ENCODE measurements around the gene DDX60.

The DDX60 gene

GRCh38 chr4:168203233-168203911 is 115.2 kb downstream of the DDX60 start:
- no peak for DNase-seq

DNA sequence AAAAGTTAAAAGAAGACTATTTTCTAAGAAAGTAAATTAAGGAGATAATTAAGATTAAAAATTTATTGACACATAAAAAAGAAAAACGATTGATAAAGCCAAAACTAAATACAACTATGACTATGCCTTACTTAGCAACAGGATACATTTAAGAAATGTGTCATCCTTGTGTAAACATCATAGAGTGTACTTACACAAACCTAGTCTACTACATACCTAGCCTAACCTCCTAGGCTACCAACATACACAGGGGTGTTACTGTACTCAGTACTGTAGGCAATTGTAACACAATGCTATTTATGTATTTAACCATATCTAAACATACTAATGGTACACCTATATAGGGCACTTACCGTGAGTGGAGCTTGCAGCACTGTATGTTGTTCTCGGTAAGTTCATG is 117.9 kb downstream of the DDX60 start:
- no peak for DNase-seq

- no peak for DNase-seq
These were observed 119.1 kb downstream of the DDX60 start for GRCh38 chr4:168199260-168199957.

- no peak for DNase-seq
These were observed 120.6 kb downstream of the DDX60 start for GRCh38 chr4:168197926-168198325.

- no peak for DNase-seq
These were observed 129.8 kb downstream of the DDX60 start for GRCh38 chr4:168188754-168189153.

DNA sequence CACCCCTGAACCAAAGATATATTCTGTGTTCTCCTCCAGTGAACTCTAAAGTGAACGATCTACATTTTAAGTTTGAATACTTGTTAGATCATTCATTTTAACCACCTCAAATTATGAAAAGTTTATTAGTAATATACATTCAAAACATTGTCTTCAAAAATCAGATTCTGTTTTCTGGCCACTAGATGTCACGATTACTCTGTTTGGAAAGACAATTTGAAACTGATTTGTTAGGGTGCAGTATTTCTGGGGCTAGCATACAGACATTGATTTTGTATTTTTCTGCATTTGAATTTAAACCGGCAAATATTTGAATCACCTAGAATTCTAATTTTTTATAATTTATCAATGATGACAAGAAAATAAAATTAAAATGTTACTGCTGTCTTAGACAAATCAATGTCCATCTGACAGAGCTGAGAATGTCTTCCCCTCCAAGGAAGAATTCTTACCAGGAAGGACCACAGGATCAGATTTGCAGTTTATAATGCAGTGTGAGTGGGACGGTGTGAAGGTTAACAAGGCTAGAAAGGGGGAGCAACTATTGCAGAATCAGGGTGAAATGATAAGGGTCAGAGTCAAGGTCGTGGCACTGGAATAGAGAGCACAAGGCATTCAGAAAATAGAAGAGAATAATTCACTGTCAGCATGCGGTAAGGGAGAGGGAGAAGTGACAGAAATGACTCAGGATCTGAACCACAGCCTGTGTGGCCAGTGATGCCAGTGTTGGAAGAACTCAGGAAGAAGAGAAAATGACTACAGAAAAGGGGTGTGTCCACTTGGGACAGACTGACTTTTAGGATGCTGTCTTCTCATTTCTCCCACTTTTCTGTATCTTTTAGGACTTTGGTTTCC is 134.6 kb downstream of the DDX60 start:
- no peak for DNase-seq

DNA sequence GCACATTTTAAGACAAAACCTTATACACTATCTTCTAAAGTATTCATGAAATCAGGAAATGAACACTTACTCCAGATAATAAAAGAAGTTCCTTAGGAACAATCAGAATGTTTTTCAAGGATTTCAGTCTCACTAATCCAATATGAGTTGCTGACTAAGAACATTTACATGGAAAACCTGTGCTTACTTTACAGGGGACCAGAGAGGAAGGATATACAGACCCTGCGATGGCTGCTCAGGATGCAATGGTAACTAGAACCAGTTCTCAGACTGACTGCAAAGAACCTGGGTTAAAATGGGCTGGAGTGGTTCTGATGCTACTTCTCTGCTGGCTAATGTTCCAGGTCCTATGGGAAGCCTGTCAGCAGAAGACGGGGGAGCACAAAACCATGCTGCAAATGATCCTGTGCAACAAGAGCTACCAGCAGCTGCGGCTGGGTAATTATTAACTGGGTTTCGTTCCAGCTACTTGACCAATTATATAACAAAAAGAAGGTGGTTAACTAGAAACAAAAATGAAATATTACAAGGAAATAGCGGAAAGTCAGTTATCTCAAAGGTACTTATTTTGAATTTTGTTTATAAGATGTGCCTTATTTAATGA is 140.9 kb downstream of the DDX60 start:
- no peak for DNase-seq

- no peak for DNase-seq
These were observed 144.2 kb downstream of the DDX60 start for GRCh38 chr4:168174308-168174707.

DNA sequence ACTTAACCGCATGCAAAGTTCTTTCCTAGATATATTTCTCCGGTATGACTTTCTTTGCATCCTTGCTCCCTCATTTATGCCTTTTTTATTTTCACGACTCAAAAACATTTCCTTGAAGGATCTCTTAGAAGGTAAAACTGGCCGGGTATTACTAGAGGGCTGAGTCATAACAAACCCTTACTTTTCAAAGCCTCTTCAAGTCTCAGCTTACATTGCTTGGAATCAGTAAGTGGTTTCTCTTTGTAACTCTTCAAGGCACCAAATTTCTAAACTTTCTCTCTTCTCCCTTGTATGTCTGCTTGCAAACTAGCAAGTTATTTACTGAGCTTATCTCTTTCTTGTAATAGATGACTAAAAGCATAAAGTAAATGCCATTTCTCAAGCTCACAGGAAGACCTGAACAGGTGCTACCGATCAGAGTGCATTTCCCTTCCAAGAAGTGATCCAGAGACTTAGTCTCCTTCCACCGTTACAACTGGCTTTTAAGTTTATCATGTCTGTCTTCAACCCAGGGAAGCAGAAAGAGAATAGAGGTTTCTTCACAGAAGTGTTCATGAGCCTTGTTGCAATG is 150.8 kb downstream of the DDX60 start:
- DNase-seq: no peak
